ENCODE measurements around the gene LRRC75A. TPM values are rescaled to one million over a fixed set of nuclear protein-coding genes. Genes with fewer than 3 reads are reported as not detected.

LRRC75A gene
- total RNA-seq, 1 experiment from 2014 or later = 1.2 TPM

DNA sequence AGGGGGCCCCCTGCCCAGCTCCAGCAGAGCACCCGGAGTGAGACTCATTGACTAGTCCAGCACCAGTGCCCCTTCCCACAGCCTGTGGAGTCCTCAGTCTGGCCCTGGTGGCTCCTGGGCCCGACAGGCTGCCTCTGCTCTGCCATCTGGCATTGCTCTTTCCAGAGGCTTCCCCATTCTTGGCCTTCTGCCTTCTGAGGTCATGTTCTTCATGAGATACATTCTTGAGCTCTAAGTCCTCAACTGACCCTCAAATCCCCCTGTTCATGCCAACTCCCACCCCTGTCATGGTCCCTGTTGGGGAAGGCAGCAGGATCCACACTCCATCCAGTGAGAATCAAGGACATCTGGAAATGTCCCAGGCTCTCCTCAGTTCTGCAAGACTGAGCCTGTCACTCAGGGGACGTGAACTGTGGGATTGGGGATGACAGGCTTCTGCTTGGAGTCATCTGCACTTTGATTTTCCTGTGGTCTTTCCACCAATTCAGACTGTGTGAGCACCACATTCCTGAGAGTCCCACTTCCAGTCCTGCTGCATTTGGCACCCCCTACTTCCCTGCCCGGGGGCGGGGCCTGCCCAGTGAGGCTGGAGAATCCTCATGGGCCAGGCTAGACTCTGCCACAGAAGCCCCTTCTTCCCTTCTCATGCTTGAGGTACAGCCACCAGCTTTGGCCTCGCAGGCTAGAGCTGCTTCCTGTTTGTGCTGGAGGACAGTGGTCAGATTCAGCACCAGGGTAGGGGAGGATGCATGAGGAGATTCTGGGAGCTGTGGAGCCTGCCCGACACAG, 73.9 kb downstream of the LRRC75A start:
- no TSS peak for BruUV-seq (replicated peaks)
- Histone ChIP-seq H3K4me3 (ENCODE audit: low read depth in 2 of 2, low read length in 2 of 2) (no peak overlapping the region), H3K9me3 (ENCODE audit: control insufficient read depth, insufficient read depth, low read depth, low read length) (no peaks in the 10 kb centered on the region), H3K36me3 (ENCODE audit: control insufficient read depth, insufficient read depth, low read length) (no peaks in the 10 kb centered on the region), H3K27me3 (ENCODE audit: control insufficient read depth, insufficient read depth, low read length) (no peaks in the 10 kb centered on the region), H3K4me1 (ENCODE audit: control insufficient read depth, insufficient read depth, low read length) (peaks cover 15% of the 10 kb centered on the region), H3K27ac (ENCODE audit: low read length) (no peak overlapping the region)
- ATAC-seq (no peak), DNase-seq (ENCODE audit: low read depth, low spot score) (no peak)
- ChIA-PET POLR2A (no interaction called here), CTCF (no interaction called here)
- intact Hi-C loops (cut with micrococcal nuclease; ENCODE audit: unreplicated experiment) = no loop called here
- no peak for TF ChIP-seq TCF7L2 (IDR thresholded peaks at IDR 0.05; ENCODE audit: low read depth, low read length)
- no peak for TF ChIP-seq POLR2AphosphoS5 (IDR thresholded peaks at IDR 0.05; ENCODE audit: low read depth, low read length)
- TF ChIP-seq, protein P1, sequence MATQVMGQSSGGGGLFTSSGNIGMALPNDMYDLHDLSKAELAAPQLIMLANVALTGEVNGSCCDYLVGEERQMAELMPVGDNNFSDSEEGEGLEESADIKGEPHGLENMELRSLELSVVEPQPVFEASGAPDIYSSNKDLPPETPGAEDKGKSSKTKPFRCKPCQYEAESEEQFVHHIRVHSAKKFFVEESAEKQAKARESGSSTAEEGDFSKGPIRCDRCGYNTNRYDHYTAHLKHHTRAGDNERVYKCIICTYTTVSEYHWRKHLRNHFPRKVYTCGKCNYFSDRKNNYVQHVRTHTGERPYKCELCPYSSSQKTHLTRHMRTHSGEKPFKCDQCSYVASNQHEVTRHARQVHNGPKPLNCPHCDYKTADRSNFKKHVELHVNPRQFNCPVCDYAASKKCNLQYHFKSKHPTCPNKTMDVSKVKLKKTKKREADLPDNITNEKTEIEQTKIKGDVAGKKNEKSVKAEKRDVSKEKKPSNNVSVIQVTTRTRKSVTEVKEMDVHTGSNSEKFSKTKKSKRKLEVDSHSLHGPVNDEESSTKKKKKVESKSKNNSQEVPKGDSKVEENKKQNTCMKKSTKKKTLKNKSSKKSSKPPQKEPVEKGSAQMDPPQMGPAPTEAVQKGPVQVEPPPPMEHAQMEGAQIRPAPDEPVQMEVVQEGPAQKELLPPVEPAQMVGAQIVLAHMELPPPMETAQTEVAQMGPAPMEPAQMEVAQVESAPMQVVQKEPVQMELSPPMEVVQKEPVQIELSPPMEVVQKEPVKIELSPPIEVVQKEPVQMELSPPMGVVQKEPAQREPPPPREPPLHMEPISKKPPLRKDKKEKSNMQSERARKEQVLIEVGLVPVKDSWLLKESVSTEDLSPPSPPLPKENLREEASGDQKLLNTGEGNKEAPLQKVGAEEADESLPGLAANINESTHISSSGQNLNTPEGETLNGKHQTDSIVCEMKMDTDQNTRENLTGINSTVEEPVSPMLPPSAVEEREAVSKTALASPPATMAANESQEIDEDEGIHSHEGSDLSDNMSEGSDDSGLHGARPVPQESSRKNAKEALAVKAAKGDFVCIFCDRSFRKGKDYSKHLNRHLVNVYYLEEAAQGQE (IDR thresholded peaks at IDR 0.05; ENCODE audit: insufficient read depth in 1 of 2, low read depth in 2 of 2, low read length in 1 of 2) = no peak
- TF ChIP-seq SIN3A (IDR thresholded peaks at IDR 0.05; ENCODE audit: borderline replicate concordance, insufficient read depth, low read depth, low read length) = no peak
- TF ChIP-seq, protein P2, sequence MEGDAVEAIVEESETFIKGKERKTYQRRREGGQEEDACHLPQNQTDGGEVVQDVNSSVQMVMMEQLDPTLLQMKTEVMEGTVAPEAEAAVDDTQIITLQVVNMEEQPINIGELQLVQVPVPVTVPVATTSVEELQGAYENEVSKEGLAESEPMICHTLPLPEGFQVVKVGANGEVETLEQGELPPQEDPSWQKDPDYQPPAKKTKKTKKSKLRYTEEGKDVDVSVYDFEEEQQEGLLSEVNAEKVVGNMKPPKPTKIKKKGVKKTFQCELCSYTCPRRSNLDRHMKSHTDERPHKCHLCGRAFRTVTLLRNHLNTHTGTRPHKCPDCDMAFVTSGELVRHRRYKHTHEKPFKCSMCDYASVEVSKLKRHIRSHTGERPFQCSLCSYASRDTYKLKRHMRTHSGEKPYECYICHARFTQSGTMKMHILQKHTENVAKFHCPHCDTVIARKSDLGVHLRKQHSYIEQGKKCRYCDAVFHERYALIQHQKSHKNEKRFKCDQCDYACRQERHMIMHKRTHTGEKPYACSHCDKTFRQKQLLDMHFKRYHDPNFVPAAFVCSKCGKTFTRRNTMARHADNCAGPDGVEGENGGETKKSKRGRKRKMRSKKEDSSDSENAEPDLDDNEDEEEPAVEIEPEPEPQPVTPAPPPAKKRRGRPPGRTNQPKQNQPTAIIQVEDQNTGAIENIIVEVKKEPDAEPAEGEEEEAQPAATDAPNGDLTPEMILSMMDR (IDR thresholded peaks at IDR 0.05) = no peak
- in situ Hi-C loops (cut with HindIII; ENCODE audit: low pct_unique_long_range_greater_than_20kb, low sequenced_read_pairs) = no loop called here

DNA sequence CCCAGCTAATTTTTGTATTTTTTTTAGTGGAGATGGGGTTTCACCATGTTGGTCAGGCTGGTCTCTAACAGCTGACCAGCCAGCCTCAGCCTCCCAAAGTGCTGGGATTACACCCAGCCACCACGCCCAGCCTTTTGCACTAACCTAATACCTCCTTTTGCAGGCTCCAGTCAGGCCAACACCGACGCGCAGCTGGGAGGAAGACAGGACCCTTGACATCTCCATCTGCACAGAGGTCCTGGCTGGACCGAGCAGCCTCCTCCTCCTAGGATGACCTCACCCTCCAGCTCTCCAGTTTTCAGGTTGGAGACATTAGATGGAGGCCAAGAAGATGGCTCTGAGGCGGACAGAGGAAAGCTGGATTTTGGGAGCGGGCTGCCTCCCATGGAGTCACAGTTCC, 74.6 kb downstream of the LRRC75A start:
- Histone ChIP-seq H3K27me3 (ENCODE audit: control insufficient read depth, insufficient read depth, low read length) (no peaks in the 10 kb centered on the region), H3K27ac (ENCODE audit: low read length) (no peak overlapping the region), H3K4me1 (ENCODE audit: control insufficient read depth, insufficient read depth, low read length) (peaks cover 15% of the 10 kb centered on the region), H3K9me3 (ENCODE audit: control insufficient read depth, insufficient read depth, low read depth, low read length) (no peaks in the 10 kb centered on the region), H3K36me3 (ENCODE audit: control insufficient read depth, insufficient read depth, low read length) (no peaks in the 10 kb centered on the region), H3K4me3 (ENCODE audit: low read depth in 2 of 2, low read length in 2 of 2) (no peak overlapping the region)
- no peak for TF ChIP-seq SIN3A (IDR thresholded peaks at IDR 0.05; ENCODE audit: borderline replicate concordance, insufficient read depth, low read depth, low read length)
- TF ChIP-seq, protein P2 (IDR thresholded peaks at IDR 0.05) = no peak
- TF ChIP-seq, protein P1 (IDR thresholded peaks at IDR 0.05; ENCODE audit: insufficient read depth in 1 of 2, low read depth in 2 of 2, low read length in 1 of 2) = no peak
- TF ChIP-seq POLR2AphosphoS5 (IDR thresholded peaks at IDR 0.05; ENCODE audit: low read depth, low read length) = no peak
- no peak for TF ChIP-seq TCF7L2 (IDR thresholded peaks at IDR 0.05; ENCODE audit: low read depth, low read length)
- in situ Hi-C loops (cut with HindIII; ENCODE audit: low pct_unique_long_range_greater_than_20kb, low sequenced_read_pairs) = no loop called here
- DNase-seq (ENCODE audit: low read depth, low spot score) (no peak), ATAC-seq (no peak)
- BruUV-seq (replicated peaks) = no TSS peak
- POLR2A ChIA-PET = no interaction called here
- CTCF ChIA-PET = no interaction called here
- intact Hi-C loops (cut with micrococcal nuclease; ENCODE audit: unreplicated experiment) = no loop called here

Data from Panc1 (cell line).